Ureter (tissue), 1 donor: ENCODE results near the gene BGN. TPM values are rescaled to one million over a fixed set of nuclear protein-coding genes. Genes with fewer than 3 reads are reported as not detected.
A peak's percentile ranks its signal among the peaks of the same experiment; 100 is the strongest.

ENCODE experiments used
- DNase-seq: peaks from one replicate; pipeline ENCODE4 v3.0.0-alpha.2; 2020; ENCODE audit warnings: low spot score
- total RNA-seq: library from RNA; stranded (reverse); gene quantifications from one replicate; pipeline ENCODE4 v1.2.4, GENCODE V29; 2023
- donor health status: DM: yes; HTN: yes; CAD: no.

The BGN gene
- total RNA-seq, 1 donor from 2014 or later, result 77.5 TPM

DNA sequence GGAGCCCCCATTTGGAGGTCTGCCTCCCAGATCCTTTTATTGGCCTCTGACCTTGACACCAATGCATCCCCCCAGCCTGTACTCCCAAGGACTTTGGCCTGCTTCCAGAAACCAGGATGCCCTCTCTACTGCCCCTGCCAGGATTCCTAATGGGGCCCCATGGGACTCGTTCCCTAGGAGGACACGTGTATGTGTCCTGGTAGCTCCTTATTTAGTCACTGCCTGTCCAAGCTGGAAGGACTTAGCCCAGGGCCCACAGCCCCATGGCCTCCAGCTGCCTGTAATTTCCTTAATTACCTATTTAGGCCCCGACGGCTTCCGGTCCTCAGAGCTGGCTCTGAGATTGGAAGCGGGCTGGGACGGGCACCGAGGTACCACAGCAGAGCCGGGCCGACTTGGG lies 32.0 kb downstream of the BGN start:
- DNase-seq, result no peak

DNA sequence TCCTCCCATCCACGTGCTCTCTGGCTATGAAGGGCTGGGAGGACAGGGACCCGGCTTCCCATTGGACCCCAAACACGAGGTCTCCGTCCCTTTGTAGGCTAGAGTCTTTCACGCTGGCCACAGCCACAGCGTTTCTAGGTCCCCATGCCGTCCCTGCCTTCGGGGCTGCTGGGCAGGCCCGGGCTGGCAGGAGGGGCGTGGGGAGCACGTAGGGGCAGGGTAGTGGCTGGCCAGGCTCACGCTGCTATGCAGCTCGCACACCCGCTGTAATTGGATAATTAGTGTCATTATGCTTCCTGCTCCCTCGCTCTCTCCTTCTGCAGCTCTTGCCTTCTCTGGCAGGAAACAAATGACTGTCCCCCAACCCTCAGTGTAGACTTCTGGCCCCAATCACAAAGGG lies 32.4 kb downstream of the BGN start:
- no peak for DNase-seq

- DNase-seq, result no peak
Measured at GRCh38 chrX:153530411-153531129, 35.8 kb downstream of the BGN start.

DNA sequence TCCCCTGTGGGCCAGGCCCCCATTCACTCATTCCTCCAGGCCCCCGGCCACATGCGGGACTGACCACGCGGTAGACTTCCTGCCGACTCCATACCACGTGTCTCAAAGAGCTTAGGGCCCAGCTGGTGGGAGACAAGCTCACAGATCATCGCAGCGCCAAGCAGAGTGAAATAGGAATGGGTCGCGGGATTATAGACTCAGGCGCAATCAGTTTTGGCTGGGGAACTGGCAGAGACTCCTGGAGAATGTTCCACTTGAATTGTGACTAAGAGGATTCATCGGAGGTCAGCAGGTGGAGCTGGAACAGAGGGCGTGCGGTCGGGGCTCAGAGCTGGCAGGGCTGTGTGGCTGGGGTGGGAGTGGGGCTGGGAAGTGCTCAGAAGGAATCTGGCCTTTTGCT lies 38.3 kb downstream of the BGN start:
- DNase-seq, result no peak

GRCh38 chrX:153537080-153537479 lies 42.3 kb downstream of the BGN start:
- DNase-seq, result no peak

- no peak for DNase-seq
Measured at GRCh38 chrX:153537526-153538295, 42.9 kb downstream of the BGN start.

DNA sequence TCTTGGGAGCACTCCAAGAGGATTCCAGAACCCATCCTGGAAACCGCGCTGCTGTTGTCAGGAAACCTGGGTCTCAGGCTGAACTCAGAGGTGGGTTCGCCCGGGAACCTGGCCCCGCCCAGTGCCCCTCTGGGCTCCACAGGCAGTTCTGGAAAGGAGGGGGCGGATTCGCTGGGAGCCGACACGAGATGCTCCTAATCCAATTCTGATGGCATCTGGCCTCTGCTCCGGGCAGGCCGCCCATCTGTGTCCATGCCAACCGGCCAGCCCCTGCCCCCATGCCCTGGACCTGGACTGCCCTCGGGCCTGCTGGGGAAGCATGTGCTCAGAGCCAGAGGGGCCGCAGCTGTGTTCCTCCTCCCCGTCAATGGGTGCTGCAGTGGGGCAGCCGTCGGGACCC lies 43.6 kb downstream of the BGN start:
- DNase-seq, result no peak

GRCh38 chrX:153539171-153539978 lies 44.6 kb downstream of the BGN start:
- DNase-seq, result peak; percentile 75

DNA sequence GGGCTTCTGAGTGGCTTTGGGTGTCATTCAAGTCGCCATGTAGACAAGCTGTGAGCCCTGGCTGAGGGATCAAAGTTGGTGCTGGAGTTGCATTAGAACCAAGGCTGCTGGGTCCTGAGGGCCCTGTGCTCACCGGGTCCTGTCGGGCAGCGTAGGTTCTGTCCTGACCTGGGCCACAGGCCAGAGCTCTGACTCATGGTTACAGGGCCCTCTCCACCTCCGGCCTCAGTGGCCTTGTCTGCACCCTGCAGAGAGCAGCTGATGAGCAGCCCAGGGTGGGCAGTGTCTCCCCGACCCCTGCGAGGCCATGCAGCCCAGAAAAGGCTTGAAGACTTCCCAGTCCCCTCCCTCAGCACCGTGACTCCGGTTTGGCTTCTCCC lies 45.2 kb downstream of the BGN start:
- DNase-seq, result no peak

DNA sequence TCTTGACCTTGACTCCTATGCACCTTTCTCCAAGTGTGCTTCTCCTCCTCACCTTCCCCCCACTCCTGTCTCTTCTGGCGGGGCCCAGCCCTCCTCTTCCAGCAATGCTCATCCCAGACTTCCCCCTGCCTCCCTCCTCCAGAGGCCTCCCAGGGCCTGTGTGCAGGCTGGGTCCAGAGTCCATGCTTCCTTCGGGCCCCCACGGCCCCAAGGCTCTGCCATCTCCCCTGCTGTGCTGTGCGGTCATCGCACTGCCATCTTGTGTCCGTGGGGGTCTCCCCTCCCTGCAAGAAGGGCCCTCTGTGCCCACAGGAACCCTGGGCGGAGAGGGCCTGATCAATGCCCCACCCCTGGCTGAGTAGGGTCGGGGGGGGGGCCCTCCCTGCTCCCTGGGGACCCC lies 49.9 kb downstream of the BGN start:
- DNase-seq, result no peak

DNA sequence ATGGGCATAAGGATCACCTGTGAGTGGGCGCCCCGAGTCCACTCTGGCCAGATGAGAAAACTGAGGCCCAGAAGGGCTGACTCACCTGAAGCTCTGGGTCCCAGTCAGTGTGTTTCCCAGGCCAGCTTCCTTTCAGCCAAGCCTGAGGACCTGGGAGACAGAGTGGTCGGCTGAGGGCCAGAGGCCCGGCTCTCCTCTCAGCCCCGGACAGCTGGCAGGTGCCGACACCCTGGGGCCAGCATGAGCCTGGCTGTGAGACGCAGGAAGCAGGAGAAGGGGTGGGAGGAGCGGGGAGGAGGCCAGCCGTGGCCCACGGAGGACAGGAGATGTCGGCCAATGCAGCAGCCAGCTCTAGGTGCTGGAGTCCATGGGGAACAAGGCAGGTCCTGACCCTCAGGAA lies 51.6 kb downstream of the BGN start:
- no peak for DNase-seq

DNA sequence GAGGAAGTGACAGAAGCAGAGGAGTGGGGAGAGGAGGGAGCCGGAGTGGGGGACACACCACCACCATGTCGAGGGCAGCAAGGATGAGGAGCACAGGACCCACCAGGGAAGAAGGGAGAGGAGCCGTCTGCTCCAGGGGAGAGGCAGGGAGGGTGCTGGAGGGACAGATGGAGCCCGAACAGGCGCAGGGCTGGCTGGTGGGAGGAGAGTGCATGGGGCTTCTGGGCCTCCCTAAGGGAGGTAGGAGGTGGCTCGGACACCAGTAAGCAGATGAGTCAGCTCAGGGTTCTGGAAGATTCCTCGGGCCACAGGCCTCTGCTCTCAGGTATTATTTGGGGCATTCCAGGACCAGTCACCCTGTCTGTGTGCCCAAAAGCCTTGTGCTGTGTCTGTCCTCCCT lies 52.4 kb downstream of the BGN start:
- DNase-seq, result no peak

- DNase-seq, result no peak
Measured at GRCh38 chrX:153549231-153549630, 54.5 kb downstream of the BGN start.

DNA sequence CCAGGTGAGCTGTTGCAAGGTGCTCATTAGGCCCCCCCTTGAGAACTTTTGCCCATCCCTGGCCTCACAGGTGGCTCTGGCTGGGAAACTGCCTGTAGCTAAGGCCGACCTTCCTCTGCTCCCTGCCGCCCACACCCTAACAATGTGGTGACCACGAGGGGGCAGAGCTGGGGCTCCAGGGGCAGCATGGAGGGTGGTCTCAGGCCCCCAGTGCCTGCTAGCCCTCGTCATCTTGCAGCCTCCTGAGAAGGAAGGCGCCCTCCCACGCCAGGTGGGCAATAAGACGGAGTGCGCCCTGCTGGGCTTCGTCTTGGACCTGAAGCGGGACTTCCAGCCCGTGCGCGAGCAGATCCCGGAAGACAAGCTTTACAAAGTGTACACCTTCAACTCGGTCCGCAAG lies 55.0 kb downstream of the BGN start:
- no peak for DNase-seq

DNA sequence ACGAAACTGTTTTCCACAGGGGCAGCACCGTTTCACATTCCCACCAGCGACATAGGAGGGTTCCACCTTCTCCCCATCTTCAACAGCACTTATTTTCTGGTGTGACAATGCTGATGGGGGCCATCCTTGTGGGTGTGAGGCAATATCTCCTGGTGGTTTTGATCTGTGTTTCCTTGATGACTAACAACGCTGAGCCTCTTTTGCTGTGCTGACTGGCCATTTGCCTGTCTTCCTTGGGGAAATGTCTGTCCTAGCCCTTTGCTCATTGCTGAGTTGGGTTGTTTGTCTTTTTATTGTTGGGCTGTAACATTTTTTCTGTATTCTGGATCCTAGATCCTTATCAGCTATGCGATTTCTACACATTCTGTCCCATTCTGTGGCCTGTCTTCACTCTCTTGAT lies 56.4 kb downstream of the BGN start:
- DNase-seq, result no peak

DNA sequence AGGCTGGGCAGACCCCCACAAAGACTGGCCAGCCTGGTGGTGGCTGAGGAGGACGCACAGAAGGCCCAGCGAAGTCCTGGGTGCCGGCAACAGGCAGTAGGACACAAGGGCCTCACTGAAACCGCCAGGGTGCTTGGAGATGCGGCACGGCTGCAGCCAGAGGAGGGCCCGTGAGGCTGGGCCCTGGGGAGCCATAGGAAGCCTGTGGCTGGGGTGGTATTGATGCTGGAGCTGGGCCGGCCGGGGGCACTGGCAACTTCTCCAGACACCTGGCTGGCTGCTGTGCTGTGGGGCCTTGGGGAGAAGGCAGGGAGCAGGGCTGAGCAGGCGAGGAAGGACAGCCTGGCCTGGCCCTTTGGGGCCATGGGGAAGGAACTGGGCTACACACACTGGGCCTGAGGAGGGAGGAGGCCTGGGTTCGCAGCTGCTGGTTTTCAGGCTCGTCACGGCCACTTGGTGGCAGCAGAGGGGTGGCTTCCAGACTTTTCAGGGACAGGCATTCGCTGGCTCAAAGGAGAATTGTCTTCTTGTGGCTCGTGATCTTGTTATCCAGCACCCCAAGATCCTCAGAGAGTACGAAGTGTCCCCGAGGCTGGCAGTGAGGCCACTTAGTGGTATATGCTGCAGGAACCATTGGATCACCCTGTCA lies 59.9 kb downstream of the BGN start:
- peak; percentile 73 for DNase-seq

- DNase-seq, result no peak
Measured at GRCh38 chrX:153556767-153557166, 62.0 kb downstream of the BGN start.

DNA sequence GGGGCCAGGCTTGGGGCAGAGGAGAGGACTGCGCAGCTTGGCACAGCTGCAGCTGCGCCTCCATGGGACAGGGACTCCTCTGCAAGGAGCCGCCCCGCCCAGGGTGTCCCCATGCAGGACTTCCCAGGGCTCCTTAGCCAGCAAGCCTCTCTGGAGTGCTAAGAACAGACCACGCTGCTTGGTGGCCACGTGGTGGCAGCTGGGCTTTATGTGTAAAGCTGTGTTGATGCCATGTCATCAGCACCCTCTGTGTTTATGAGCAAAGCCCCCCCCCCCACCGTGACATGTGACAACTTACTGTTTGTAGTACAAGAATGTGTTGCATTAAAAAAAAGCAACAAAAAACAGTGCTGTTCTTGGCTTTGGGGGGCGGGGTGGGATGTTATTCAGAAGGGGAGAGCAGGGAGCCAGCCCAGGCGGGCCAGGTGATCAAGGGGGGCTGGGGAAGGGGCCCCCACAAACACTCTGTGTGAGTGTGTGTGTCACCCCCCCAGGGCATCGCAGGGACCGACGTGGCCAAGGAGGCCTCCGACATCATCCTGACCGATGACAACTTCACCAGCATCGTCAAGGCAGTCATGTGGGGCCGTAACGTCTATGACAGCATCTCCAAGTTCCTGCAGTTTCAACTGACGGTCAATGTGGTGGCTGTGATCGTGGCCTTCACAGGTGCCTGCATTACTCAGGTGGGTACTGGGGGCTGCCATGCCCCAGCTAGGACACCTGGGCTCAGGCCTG lies 63.0 kb downstream of the BGN start:
- DNase-seq, result no peak
